ENCODE results near the gene HPCAL4.

HPCAL4 gene

GRCh38 chr1:39645411-39646043 lies 45.7 kb downstream of the HPCAL4 start:
- no peak overlapping the region for H3K4me3 ChIP-seq (replicated peaks; ENCODE audit: low read depth, low read length)
- no peak for DNase-seq (ENCODE audit: extremely low read depth, insufficient read length)
- TF ChIP-seq CTCF (IDR thresholded peaks at IDR 0.05; ENCODE audit: insufficient read depth, low read length, poor library complexity, severe bottlenecking): no peak
- H3K27me3 ChIP-seq (replicated peaks; ENCODE audit: control insufficient read depth, insufficient read depth, low read length): no peaks in the 10 kb centered on the region; the same call in 1 of the 2 replicates
- H3K36me3 ChIP-seq (ENCODE audit: control insufficient read depth, insufficient read depth, low read length): no peaks in the 10 kb centered on the region

- TF ChIP-seq CTCF (IDR thresholded peaks at IDR 0.05; ENCODE audit: insufficient read depth, low read length, poor library complexity, severe bottlenecking): no peak
- no peaks in the 10 kb centered on the region for H3K36me3 ChIP-seq (ENCODE audit: control insufficient read depth, insufficient read depth, low read length)
- DNase-seq (ENCODE audit: extremely low read depth, insufficient read length): no peak
Observed at GRCh38 chr1:39643705-39644104, 47.5 kb downstream of the HPCAL4 start.

GRCh38 chr1:39642796-39643195 lies 48.4 kb downstream of the HPCAL4 start:
- Histone ChIP-seq H3K4me3 (replicated peaks; ENCODE audit: low read depth, low read length) (no peak overlapping the region), H3K36me3 (ENCODE audit: control insufficient read depth, insufficient read depth, low read length) (no peaks in the 10 kb centered on the region), H3K27me3 (replicated peaks; ENCODE audit: control insufficient read depth, insufficient read depth, low read length) (peaks cover 1% of the 10 kb centered on the region; the same call in 1 of the 2 replicates)
- no peak for DNase-seq (ENCODE audit: extremely low read depth, insufficient read length)
- no peak for TF ChIP-seq CTCF (IDR thresholded peaks at IDR 0.05; ENCODE audit: insufficient read depth, low read length, poor library complexity, severe bottlenecking)

More at GRCh38 chr1:39643705-39644104, 47.5 kb downstream of the HPCAL4 start:
- H3K27me3 ChIP-seq (replicated peaks; ENCODE audit: control insufficient read depth, insufficient read depth, low read length): no peaks in the 10 kb centered on the region; the same call in 1 of the 2 replicates
- no peak overlapping the region for H3K4me3 ChIP-seq (replicated peaks; ENCODE audit: low read depth, low read length)

GRCh38 chr1:39640861-39641260 lies 50.4 kb downstream of the HPCAL4 start:
- peaks cover 1% of the 10 kb centered on the region; the same call in 1 of the 2 replicates for H3K27me3 ChIP-seq (replicated peaks; ENCODE audit: control insufficient read depth, insufficient read depth, low read length)
- DNase-seq (ENCODE audit: extremely low read depth, insufficient read length): no peak
- no peak for TF ChIP-seq CTCF (IDR thresholded peaks at IDR 0.05; ENCODE audit: insufficient read depth, low read length, poor library complexity, severe bottlenecking)
- no peak overlapping the region for H3K4me3 ChIP-seq (replicated peaks; ENCODE audit: low read depth, low read length)
- no peaks in the 10 kb centered on the region for H3K36me3 ChIP-seq (ENCODE audit: control insufficient read depth, insufficient read depth, low read length)

- Histone ChIP-seq H3K27me3 (replicated peaks; ENCODE audit: control insufficient read depth, insufficient read depth, low read length) (peaks cover 1% of the 10 kb centered on the region; the same call in 1 of the 2 replicates), H3K36me3 (ENCODE audit: control insufficient read depth, insufficient read depth, low read length) (no peaks in the 10 kb centered on the region), H3K4me3 (replicated peaks; ENCODE audit: low read depth, low read length) (peak within 1 kb of the TSS; percentile 54)
- DNase-seq (ENCODE audit: extremely low read depth, insufficient read length): peak; percentile 39
- peak; percentile 30 for TF ChIP-seq CTCF (IDR thresholded peaks at IDR 0.05; ENCODE audit: insufficient read depth, low read length, poor library complexity, severe bottlenecking)
Observed at GRCh38 chr1:39639305-39640130, 51.7 kb downstream of the HPCAL4 start, which contains the start of gene HEYL. Gene HEYL, minus strand, starts transcription at chr1:39639643. Its CDS starts 18 bp downstream, at chr1:39639625.
